Neural progenitor cell (in vitro differentiated cells): ENCODE data around the gene SHLD1. TPM values are rescaled to one million over a fixed set of nuclear protein-coding genes. Genes with fewer than 3 reads are reported as not detected.

ENCODE experiments used
- DNase-seq: peaks from one replicate; pipeline ENCODE4 v3.0.0-alpha.2; 2016; ENCODE audit warnings: low spot score
- H2AFZ ChIP-seq: fragments of 200-600 bp; sonication (generic); replicated peaks from 2 replicates; pipeline ENCODE4 v1.6.1; 2016; ENCODE audit warnings: antibody characterized with exemption
- H3F3A ChIP-seq: fragments of 200-600 bp; sonication (generic); 2 replicates; pipeline ENCODE4 v1.6.1; 2016; ENCODE audit warnings: antibody characterized with exemption, low read depth
- H3K27ac ChIP-seq: fragments of 200-600 bp; sonication (generic); 2 replicates; pipeline ENCODE4 v1.5.1; 2016; ENCODE audit warnings: mild to moderate bottlenecking
- H3K27me3 ChIP-seq: fragments of 200-600 bp; sonication (generic); 2 replicates; pipeline ENCODE4 v1.6.1; 2016; ENCODE audit warnings: mild to moderate bottlenecking, moderate library complexity
- H3K36me3 ChIP-seq: fragments of 200-600 bp; sonication (generic); 2 replicates; pipeline ENCODE4 v1.5.1; 2016
- H3K4me1 ChIP-seq: fragments of 200-600 bp; sonication (generic); 2 replicates; pipeline ENCODE4 v1.6.1; 2016; ENCODE audit warnings: mixed run types
- H3K4me2 ChIP-seq: fragments of 200-600 bp; sonication (generic); 2 replicates; pipeline ENCODE4 v1.6.1; 2016
- H3K4me3 ChIP-seq: fragments of 200-600 bp; sonication (generic); 2 replicates; pipeline ENCODE4 v1.5.1; 2016
- H3K79me2 ChIP-seq: fragments of 200-600 bp; sonication (generic); 2 replicates; pipeline ENCODE4 v1.6.1; 2016; ENCODE audit warnings: low read depth
- H3K9ac ChIP-seq: fragments of 200-600 bp; sonication (generic); 2 replicates; pipeline ENCODE4 v1.6.1; 2016
- H3K9me3 ChIP-seq: fragments of 200-600 bp; sonication (generic); 2 replicates; pipeline ENCODE4 v1.5.1; 2016; ENCODE audit warnings: low read depth
- H4K20me1 ChIP-seq: fragments of 200-600 bp; sonication (generic); 2 replicates; pipeline ENCODE4 v1.6.1; 2016; ENCODE audit warnings: low read depth
- H3K27ac Mint-ChIP-seq: 3 replicates; pipeline ENCODE4 v1.8.0; 2021; ENCODE audit warnings: mixed read lengths
- H3K27me3 Mint-ChIP-seq: 2 replicates; pipeline ENCODE4 v1.8.0; 2022; ENCODE audit warnings: low read depth, mild to moderate bottlenecking, inconsistent platforms, moderate library complexity, mixed read lengths; ENCODE audit not compliant: insufficient read depth
- H3K36me3 Mint-ChIP-seq: 3 replicates; pipeline ENCODE4 v1.8.0; 2021; ENCODE audit warnings: mixed read lengths
- H3K4me1 Mint-ChIP-seq: 3 replicates; pipeline ENCODE4 v1.8.0; 2021; ENCODE audit warnings: mixed read lengths
- H3K4me3 Mint-ChIP-seq: 3 replicates; pipeline ENCODE4 v1.8.0; 2021; ENCODE audit warnings: mild to moderate bottlenecking, moderate library complexity, mixed read lengths
- H3K9me3 Mint-ChIP-seq: 3 replicates; pipeline ENCODE4 v1.8.0; 2020; ENCODE audit warnings: mixed read lengths
- EZH2 ChIP-seq: fragments of 200-600 bp; sonication (generic); IDR thresholded peaks from 2 replicates; pipeline ENCODE4 v1.6.1; 2017; ENCODE audit warnings: antibody characterized with exemption, mild to moderate bottlenecking, moderate library complexity
- EZH2phosphoT487 ChIP-seq: fragments of 200-600 bp; sonication (generic); IDR thresholded peaks from 2 replicates; pipeline ENCODE4 v1.6.1; 2017; ENCODE audit warnings: antibody characterized with exemption
- total RNA-seq: library from RNA; depleted of rRNA; stranded (reverse); fragments of >200 nt; gene quantifications from 2 replicates; pipeline ENCODE4 v1.2.3, GENCODE V29; 2015; ENCODE audit warnings: low replicate concordance
- TF ChIP-seq, protein P1 (sequence below): fragments of 200-600 bp; sonication (generic); IDR thresholded peaks from 2 replicates; pipeline ENCODE4 v1.5.1; 2017; ENCODE audit warnings: antibody characterized with exemption, mild to moderate bottlenecking

Gene SHLD1
- total RNA-seq, 1 donor from 2014 or later: 9.0 TPM

DNA sequence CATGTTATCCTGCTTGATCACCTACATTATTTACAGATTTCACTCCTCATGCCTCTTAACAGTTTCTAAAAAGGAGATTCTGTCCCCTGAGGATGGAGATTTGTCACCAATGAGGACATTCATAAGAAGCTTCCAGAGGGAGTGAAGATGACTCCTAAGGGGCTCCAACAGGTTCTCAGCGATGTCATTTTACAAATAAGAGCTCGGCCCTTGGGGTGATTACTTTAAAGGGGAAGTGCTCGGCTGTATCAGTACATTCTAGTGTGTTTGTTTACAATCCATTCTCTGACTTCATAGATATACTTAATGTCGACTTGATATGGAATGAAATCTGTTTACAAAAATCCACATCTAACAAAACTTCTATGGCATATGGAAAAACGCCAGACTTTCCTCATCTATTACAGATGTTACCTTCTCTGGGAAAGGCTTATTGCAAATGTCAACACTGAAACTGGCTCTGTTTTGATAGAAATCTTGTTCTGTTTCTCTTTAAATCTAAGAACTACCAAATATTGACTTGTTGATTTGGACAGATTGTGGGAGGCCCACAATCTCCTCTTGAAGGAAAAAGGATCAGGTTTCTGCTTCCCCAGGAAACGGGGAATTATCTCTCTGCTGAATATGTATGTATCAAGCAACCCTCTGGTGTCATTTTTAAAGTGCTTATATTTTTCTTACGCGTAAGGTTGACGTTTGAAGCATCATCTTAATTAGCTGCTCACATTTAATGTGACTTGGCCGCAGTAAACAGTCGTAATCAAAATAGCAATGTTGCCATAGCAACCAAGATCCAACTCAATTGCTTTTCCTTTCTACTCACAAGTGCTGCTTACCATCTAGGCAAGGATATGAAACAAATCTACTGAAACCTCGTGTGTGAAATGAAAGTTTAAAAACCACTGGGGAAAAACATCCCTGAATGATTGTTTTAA lies 95.7 kb downstream of the SHLD1 start:
- no peak overlapping the region for H3K27ac ChIP-seq
- peaks cover 4% of the 10 kb centered on the region for H3K4me1 ChIP-seq
- H3K79me2 ChIP-seq: no peaks in the 10 kb centered on the region
- Mint-ChIP-seq H3K4me3 (no peak overlapping the region), H3K27ac (no peak overlapping the region), H3K4me1 (peaks cover 11% of the 10 kb centered on the region), H3K36me3 (no peaks in the 10 kb centered on the region), H3K9me3 (no peaks in the 10 kb centered on the region), H3K27me3 (peaks cover 6% of the 10 kb centered on the region)
- peak; percentile 28 for DNase-seq
- H2AFZ ChIP-seq: no peak overlapping the region
- H4K20me1 ChIP-seq: no peaks in the 10 kb centered on the region
- H3K4me2 ChIP-seq: no peak overlapping the region
- H3K9me3 ChIP-seq: no peaks in the 10 kb centered on the region
- no peaks in the 10 kb centered on the region for H3K27me3 ChIP-seq
- no peaks in the 10 kb centered on the region for H3F3A ChIP-seq
- no peak for TF ChIP-seq EZH2phosphoT487
- no peak for TF ChIP-seq EZH2
- no peaks in the 10 kb centered on the region for H3K36me3 ChIP-seq
- H3K4me3 ChIP-seq: no peak overlapping the region
- H3K9ac ChIP-seq: no peak overlapping the region

DNA sequence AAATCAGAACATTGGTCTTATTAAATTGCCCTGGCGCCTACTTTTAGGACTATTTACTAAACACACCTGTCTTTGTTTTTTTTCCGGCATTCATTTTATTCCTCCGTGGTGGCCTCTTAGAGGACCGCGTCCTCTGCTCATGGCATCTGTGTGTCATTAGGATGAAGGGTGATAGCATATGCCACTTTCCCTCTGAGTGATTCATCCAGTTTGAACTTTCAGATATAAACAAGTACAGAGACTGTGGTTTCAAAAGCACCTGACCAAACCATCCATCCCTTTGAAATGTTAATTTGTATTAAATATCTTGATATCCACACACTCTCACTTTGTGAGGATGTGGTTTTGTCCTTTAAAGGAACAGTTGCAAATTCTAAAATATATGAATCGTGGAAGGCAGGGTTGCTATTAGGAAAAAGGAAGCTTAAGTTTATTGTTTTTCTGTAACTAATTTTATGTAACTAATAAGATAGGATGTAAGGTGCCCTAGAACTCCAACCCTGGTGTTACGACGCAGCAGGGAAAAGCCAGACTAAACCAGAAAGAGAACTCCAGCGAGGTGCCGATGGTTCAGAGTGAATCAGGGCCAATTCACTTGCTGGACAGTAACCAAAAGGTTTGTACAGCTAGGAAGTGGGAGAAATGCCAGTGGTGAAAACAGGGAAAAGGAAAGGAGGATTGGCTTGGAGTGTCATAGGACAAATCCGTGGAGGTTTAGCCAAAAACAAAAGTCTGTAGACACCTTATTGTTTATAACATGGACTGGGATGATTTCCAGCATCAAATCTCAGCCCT lies 98.7 kb downstream of the SHLD1 start:
- Histone ChIP-seq H3K9me3 (no peaks in the 10 kb centered on the region), H4K20me1 (no peaks in the 10 kb centered on the region), H3F3A (no peaks in the 10 kb centered on the region), H3K36me3 (no peaks in the 10 kb centered on the region), H3K4me3 (no peak overlapping the region), H3K27me3 (no peaks in the 10 kb centered on the region), H3K9ac (no peak overlapping the region), H3K27ac (no peak overlapping the region), H3K79me2 (no peaks in the 10 kb centered on the region), H3K4me1 (peaks cover 4% of the 10 kb centered on the region), H3K4me2 (no peak overlapping the region), H2AFZ (no peak overlapping the region)
- Mint-ChIP-seq H3K4me3 (no peak overlapping the region), H3K36me3 (no peaks in the 10 kb centered on the region), H3K4me1 (peaks cover 11% of the 10 kb centered on the region), H3K27ac (no peak overlapping the region), H3K27me3 (peaks cover 6% of the 10 kb centered on the region), H3K9me3 (no peaks in the 10 kb centered on the region)
- TF ChIP-seq EZH2: no peak
- TF ChIP-seq EZH2phosphoT487: no peak
- TF ChIP-seq, protein P1, sequence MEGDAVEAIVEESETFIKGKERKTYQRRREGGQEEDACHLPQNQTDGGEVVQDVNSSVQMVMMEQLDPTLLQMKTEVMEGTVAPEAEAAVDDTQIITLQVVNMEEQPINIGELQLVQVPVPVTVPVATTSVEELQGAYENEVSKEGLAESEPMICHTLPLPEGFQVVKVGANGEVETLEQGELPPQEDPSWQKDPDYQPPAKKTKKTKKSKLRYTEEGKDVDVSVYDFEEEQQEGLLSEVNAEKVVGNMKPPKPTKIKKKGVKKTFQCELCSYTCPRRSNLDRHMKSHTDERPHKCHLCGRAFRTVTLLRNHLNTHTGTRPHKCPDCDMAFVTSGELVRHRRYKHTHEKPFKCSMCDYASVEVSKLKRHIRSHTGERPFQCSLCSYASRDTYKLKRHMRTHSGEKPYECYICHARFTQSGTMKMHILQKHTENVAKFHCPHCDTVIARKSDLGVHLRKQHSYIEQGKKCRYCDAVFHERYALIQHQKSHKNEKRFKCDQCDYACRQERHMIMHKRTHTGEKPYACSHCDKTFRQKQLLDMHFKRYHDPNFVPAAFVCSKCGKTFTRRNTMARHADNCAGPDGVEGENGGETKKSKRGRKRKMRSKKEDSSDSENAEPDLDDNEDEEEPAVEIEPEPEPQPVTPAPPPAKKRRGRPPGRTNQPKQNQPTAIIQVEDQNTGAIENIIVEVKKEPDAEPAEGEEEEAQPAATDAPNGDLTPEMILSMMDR: no peak
- DNase-seq: no peak

DNA sequence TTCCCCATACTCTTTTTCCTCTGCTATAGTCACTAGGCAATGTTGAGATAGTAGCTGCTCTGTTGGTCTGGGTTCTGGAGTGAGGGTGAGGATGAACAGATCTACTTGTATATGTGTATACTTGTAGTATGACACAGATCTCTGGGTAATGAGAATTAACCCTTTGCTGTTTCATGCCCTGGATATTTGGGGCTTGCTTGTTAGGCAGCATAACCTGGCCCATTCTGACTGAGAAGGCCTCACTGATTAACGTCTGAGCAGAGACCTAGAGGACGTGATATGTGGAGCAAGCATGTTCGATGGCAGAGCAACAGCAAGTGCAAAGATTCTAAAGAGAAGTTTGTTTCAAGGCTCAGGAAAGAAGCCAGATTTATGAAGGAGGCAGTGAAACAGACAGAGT lies 105.7 kb downstream of the SHLD1 start:
- TF ChIP-seq EZH2: no peak
- TF ChIP-seq, protein P1: no peak
- TF ChIP-seq EZH2phosphoT487: no peak
- no peaks in the 10 kb centered on the region for H3K9me3 Mint-ChIP-seq
- DNase-seq: no peak
- H3K4me3 Mint-ChIP-seq: no peak overlapping the region
- no peaks in the 10 kb centered on the region for H3K27me3 Mint-ChIP-seq
- H3K27me3 ChIP-seq: no peaks in the 10 kb centered on the region
- no peaks in the 10 kb centered on the region for H3K36me3 ChIP-seq
- no peaks in the 10 kb centered on the region for H3K36me3 Mint-ChIP-seq
- no peaks in the 10 kb centered on the region for H4K20me1 ChIP-seq
- no peak overlapping the region for H3K4me2 ChIP-seq
- no peaks in the 10 kb centered on the region for H3K79me2 ChIP-seq
- H3K27ac Mint-ChIP-seq: no peak overlapping the region
- no peaks in the 10 kb centered on the region for H3K4me1 ChIP-seq
- H3K4me1 Mint-ChIP-seq: no peaks in the 10 kb centered on the region
- no peak overlapping the region for H2AFZ ChIP-seq
- no peaks in the 10 kb centered on the region for H3F3A ChIP-seq
- no peak overlapping the region for H3K9ac ChIP-seq
- H3K9me3 ChIP-seq: no peaks in the 10 kb centered on the region
- no peak overlapping the region for H3K27ac ChIP-seq
- no peak overlapping the region for H3K4me3 ChIP-seq
